T-helper 2 cell treated with Interferon-gamma antibody and Interleukin-4, amounts not matched to agents 100 ng/mL and 5 ng/mL, for 36 hours (primary cell): ENCODE results near the gene WDR86. TPM values are rescaled to one million over a fixed set of nuclear protein-coding genes. Genes with fewer than 3 reads are reported as not detected.

Experiments used
- intact Hi-C: fragments of 100-400 bp; cut with micrococcal nuclease; formaldehyde crosslinking; loops from one replicate; pipeline ENCODE4 v1.15.1; 2023
- total RNA-seq: library from RNA; stranded (reverse); gene quantifications from 2 replicates; pipeline ENCODE4 v1.2.3, GENCODE V29; 2022

Gene WDR86
- total RNA-seq, 1 donor from 2014 or later, result not detected

- intact Hi-C loops, result no loop called here
Observed at GRCh38 chr7:151361193-151361959, 48.5 kb downstream of the WDR86 start.

- intact Hi-C loops, result loop anchor here (5.0 kb wide), 2 partner anchors 165 to 280 kb away; partner anchors contain the start of gene RHEB
Observed at GRCh38 chr7:151352512-151352911, 57.3 kb downstream of the WDR86 start.

- intact Hi-C loops, result loop anchor here (2.0 to 5.0 kb wide), 3 partner anchors 165 to 1481 kb away; partner anchors contain the start of gene RHEB
Observed at GRCh38 chr7:151351967-151352366, 57.9 kb downstream of the WDR86 start.

GRCh38 chr7:151351027-151351426 lies 58.8 kb downstream of the WDR86 start:
- intact Hi-C loops, result loop anchor here (2.0 to 5.0 kb wide), 3 partner anchors 166 to 1480 kb away; partner anchors contain the start of gene RHEB

GRCh38 chr7:151349507-151349853 lies 60.4 kb downstream of the WDR86 start:
- intact Hi-C loops, result no loop called here

- intact Hi-C loops, result no loop called here
Observed at GRCh38 chr7:151348970-151349369, 60.9 kb downstream of the WDR86 start.

GRCh38 chr7:151347200-151347599 lies 62.6 kb downstream of the WDR86 start:
- intact Hi-C loops, result no loop called here

- intact Hi-C loops, result no loop called here
Observed at GRCh38 chr7:151346470-151346769, 63.4 kb downstream of the WDR86 start.

- intact Hi-C loops, result no loop called here
Observed at GRCh38 chr7:151345576-151346469, 64.0 kb downstream of the WDR86 start.

GRCh38 chr7:151343516-151343915 lies 66.3 kb downstream of the WDR86 start:
- intact Hi-C loops, result loop anchor here (5.0 kb wide), 2 partner anchors 331 to 1094 kb away; partner anchors contain the start of gene KMT2C

- intact Hi-C loops, result loop anchor here (1.0 to 5.0 kb wide), 3 partner anchors 7 to 1094 kb away; partner anchors contain the start of gene KMT2C
Observed at GRCh38 chr7:151342811-151343210, 67.0 kb downstream of the WDR86 start.

GRCh38 chr7:151342102-151342646 lies 67.7 kb downstream of the WDR86 start:
- intact Hi-C loops, result loop anchor here (1.0 to 5.0 kb wide), 3 partner anchors 8 to 1095 kb away; partner anchors contain the start of gene KMT2C

GRCh38 chr7:151341357-151342101 lies 68.3 kb downstream of the WDR86 start, which contains the start of gene NUB1:
Gene NUB1, plus strand, starts transcription at chr7:151341812. Its CDS starts 3,538 bp downstream, at chr7:151345350.
- intact Hi-C loops, result loop anchor here (1.0 to 5.0 kb wide), 4 partner anchors 9 to 1096 kb away; partner anchors contain the start of genes ABCF2 and KMT2C

GRCh38 chr7:151340794-151341356 lies 69.0 kb downstream of the WDR86 start:
- intact Hi-C loops, result loop anchor here (1.0 to 5.0 kb wide), 3 partner anchors 114 to 1096 kb away; partner anchors contain the start of genes ABCF2 and KMT2C

- intact Hi-C loops, result loop anchor here (5.0 kb wide), 2 partner anchors 328 to 1097 kb away; partner anchors contain the start of gene KMT2C
Observed at GRCh38 chr7:151339651-151340382, 70.0 kb downstream of the WDR86 start.

GRCh38 chr7:151338809-151339208 lies 71.0 kb downstream of the WDR86 start:
- intact Hi-C loops, result no loop called here

- intact Hi-C loops, result no loop called here
Observed at GRCh38 chr7:151337346-151337745, 72.5 kb downstream of the WDR86 start.

GRCh38 chr7:151336027-151336708 lies 73.7 kb downstream of the WDR86 start:
- intact Hi-C loops, result no loop called here

- intact Hi-C loops, result no loop called here
Observed at GRCh38 chr7:151334628-151335027, 75.2 kb downstream of the WDR86 start.
